ENCODE results near the gene RNU6-1.

Gene RNU6-1

GRCh38 chr15:67839929-67840748, at the start of gene RNU6-1:
TSS of gene RNU6-1 (minus strand) at chr15:67840045.
- peak; percentile 93 for DNase-seq

GRCh38 chr15:67887776-67888175, 47.9 kb upstream of the RNU6-1 start:
- DNase-seq = no peak

GRCh38 chr15:67885861-67886260, 46.0 kb upstream of the RNU6-1 start:
- no peak for DNase-seq

GRCh38 chr15:67885175-67885523, 45.3 kb upstream of the RNU6-1 start:
- no peak for DNase-seq

GRCh38 chr15:67884514-67885174, 44.8 kb upstream of the RNU6-1 start:
- DNase-seq = peak; percentile 68

GRCh38 chr15:67884009-67884408, 44.2 kb upstream of the RNU6-1 start:
- no peak for DNase-seq

- DNase-seq = no peak
Observed at GRCh38 chr15:67883234-67883773, 43.5 kb upstream of the RNU6-1 start.

- no peak for DNase-seq
Observed at GRCh38 chr15:67882487-67883233, 42.8 kb upstream of the RNU6-1 start.

GRCh38 chr15:67880651-67881182, 40.9 kb upstream of the RNU6-1 start:
- peak; percentile 41 for DNase-seq

- DNase-seq = no peak
Observed at GRCh38 chr15:67879440-67880129, 39.7 kb upstream of the RNU6-1 start.

GRCh38 chr15:67878712-67879206, 38.9 kb upstream of the RNU6-1 start:
- DNase-seq = no peak

GRCh38 chr15:67873777-67874176, 33.9 kb upstream of the RNU6-1 start:
- no peak for DNase-seq

- no peak for DNase-seq
Observed at GRCh38 chr15:67870868-67871408, 31.1 kb upstream of the RNU6-1 start.

- no peak for DNase-seq
Observed at GRCh38 chr15:67869701-67870100, 29.9 kb upstream of the RNU6-1 start.

- no peak for DNase-seq
Observed at GRCh38 chr15:67865766-67866165, 25.9 kb upstream of the RNU6-1 start.

- DNase-seq = peak; percentile 50
Observed at GRCh38 chr15:67865331-67865730, 25.5 kb upstream of the RNU6-1 start.

- DNase-seq = peak; percentile 75
Observed at GRCh38 chr15:67863442-67863987, 23.7 kb upstream of the RNU6-1 start.

GRCh38 chr15:67862750-67863441, 23.1 kb upstream of the RNU6-1 start:
- no peak for DNase-seq

- DNase-seq = no peak
Observed at GRCh38 chr15:67861983-67862382, 22.1 kb upstream of the RNU6-1 start.

- DNase-seq = no peak
Observed at GRCh38 chr15:67859331-67859946, 19.6 kb upstream of the RNU6-1 start.

GRCh38 chr15:67857220-67857619, 17.4 kb upstream of the RNU6-1 start:
- no peak for DNase-seq
